ENCODE results near the gene FARS2.

FARS2 gene

GRCh38 chr6:5606546-5606945 is 345.2 kb downstream of the FARS2 start:
- Histone ChIP-seq H3K4me1 (ENCODE audit: control insufficient read depth, insufficient read depth, low read length) (no peaks in the 10 kb centered on the region), H3K36me3 (ENCODE audit: control insufficient read depth in 2 of 2, insufficient read depth in 1 of 2, low read length in 2 of 2) (no peaks in the 10 kb centered on the region), H3K27ac (ENCODE audit: extremely low read depth, low read depth, low read length) (no peak overlapping the region), H3K9me3 (ENCODE audit: control insufficient read depth, insufficient read depth, low read depth, low read length) (no peaks in the 10 kb centered on the region), H3K4me3 (ENCODE audit: low read depth, low read length) (no peak overlapping the region)
- TF ChIP-seq ZNF488 (tag by site-specific recombination; IDR thresholded peaks at IDR 0.05) = no peak
- TF ChIP-seq ZNF223 (tag by site-specific recombination; IDR thresholded peaks at IDR 0.05) = no peak
- TF ChIP-seq ZNF561 (tag by site-specific recombination; IDR thresholded peaks at IDR 0.05; ENCODE audit: borderline replicate concordance) = no peak
- TF ChIP-seq ZNF16 (tag by site-specific recombination; IDR thresholded peaks at IDR 0.05; ENCODE audit: low read depth) = no peak
- no peak for TF ChIP-seq SP2 (tag by site-specific recombination; IDR thresholded peaks at IDR 0.05)
- TF ChIP-seq ZNF621 (tag by site-specific recombination; IDR thresholded peaks at IDR 0.05) = no peak
- no peak for TF ChIP-seq HIC1 (tag by site-specific recombination; IDR thresholded peaks at IDR 0.05)
- no peak for TF ChIP-seq HOXD13 (CRISPR knock-in tag; IDR thresholded peaks at IDR 0.05; ENCODE audit: borderline replicate concordance)
- no peak for TF ChIP-seq ZNF670 (tag by site-specific recombination; IDR thresholded peaks at IDR 0.05; ENCODE audit: low read depth)
- TF ChIP-seq ZNF221 (tag by site-specific recombination; IDR thresholded peaks at IDR 0.05; ENCODE audit: borderline replicate concordance) = no peak
- TF ChIP-seq GFI1B (tag by site-specific recombination; IDR thresholded peaks at IDR 0.05) = no peak
- TF ChIP-seq PRDM1 (tag by site-specific recombination; IDR thresholded peaks at IDR 0.05) = no peak
- no peak for TF ChIP-seq PBX3 (CRISPR knock-in tag; IDR thresholded peaks at IDR 0.05)
- CTCF ChIA-PET = interaction anchor here (0.6 kb wide), 1 partner anchor 740 kb away, joined by 3 read pairs; no protein-coding TSS in a partner anchor
- POLR2A ChIA-PET = no interaction called here

- Histone ChIP-seq H3K27ac (ENCODE audit: extremely low read depth, low read depth, low read length) (no peak overlapping the region), H3K9me3 (ENCODE audit: control insufficient read depth, insufficient read depth, low read depth, low read length) (no peaks in the 10 kb centered on the region), H3K4me1 (ENCODE audit: control insufficient read depth, insufficient read depth, low read length) (no peaks in the 10 kb centered on the region), H3K4me3 (ENCODE audit: low read depth, low read length) (no peak overlapping the region), H3K36me3 (ENCODE audit: control insufficient read depth in 2 of 2, insufficient read depth in 1 of 2, low read length in 2 of 2) (no peaks in the 10 kb centered on the region)
- ChIA-PET POLR2A (no interaction called here), CTCF (interaction anchor here (0.5 to 0.6 kb wide), 2 partner anchors 41 to 582 kb away, joined by 3 read pairs; no protein-coding TSS in a partner anchor)
- TF ChIP-seq PATZ1 (tag by site-specific recombination; IDR thresholded peaks at IDR 0.05) (no peak), ZNF513 (tag by site-specific recombination; IDR thresholded peaks at IDR 0.05) (no peak), ZNF223 (tag by site-specific recombination; IDR thresholded peaks at IDR 0.05) (no peak), ZNF549 (tag by site-specific recombination; IDR thresholded peaks at IDR 0.05) (no peak), ZNF366 (tag by site-specific recombination; conservative IDR thresholded peaks at IDR 0.05) (no peak), SP7 (tag by site-specific recombination; IDR thresholded peaks at IDR 0.05) (no peak), ZNF596 (tag by site-specific recombination; IDR thresholded peaks at IDR 0.05) (no peak), SP2 (tag by site-specific recombination; IDR thresholded peaks at IDR 0.05) (no peak), ZNF837 (tag by site-specific recombination; IDR thresholded peaks at IDR 0.05) (no peak)
Measured at GRCh38 chr6:5610640-5611039, 349.3 kb downstream of the FARS2 start.
